ENCODE results near the gene PLCD4. TPM values are rescaled to one million over a fixed set of nuclear protein-coding genes. Genes with fewer than 3 reads are reported as not detected.

PLCD4 gene
- total and polyA plus RNA-seq, 7 donors = 0.64 to 42.4 (median 25.0) TPM; not detected in 2

GRCh38 chr2:218648787-218649100, 41.0 kb downstream of the PLCD4 start:
- Histone ChIP-seq H3K4me3 (no peak overlapping the region), H3K27me3 (no peaks in the 10 kb centered on the region), H3K27ac (no peak overlapping the region), H3K4me1 (no peaks in the 10 kb centered on the region), H3K9me3 (no peaks in the 10 kb centered on the region), H3K36me3 (peaks cover 53 to 97% (median 63%) of the 10 kb centered on the region in 4 donors)
- no peak for DNase-seq
- 91 to 93% methylated on average over 11 of the region's 11 CpGs for WGBS, 2 donors
- intact Hi-C loops (cut with DNase I) = loop anchor here (5.0 to 10.0 kb wide), 2 partner anchors 81 to 354 kb away; partner anchors contain the start of genes CNOT9, TMBIM1 and USP37
- no peak for TF ChIP-seq CTCF (IDR thresholded peaks at IDR 0.05)
- TF ChIP-seq EP300 (IDR thresholded peaks at IDR 0.05) = no peak
- no peak for TF ChIP-seq POLR2AphosphoS5 (IDR thresholded peaks at IDR 0.05)
- TF ChIP-seq POLR2A (IDR thresholded peaks at IDR 0.05) = no peak

- peaks cover 0 to 58% (median 32%) of the 10 kb centered on the region in 4 donors for H3K36me3 ChIP-seq
- no peaks in the 10 kb centered on the region for H3K9me3 ChIP-seq
- H3K4me3 ChIP-seq = no peak overlapping the region
- 97 to 98% methylated on average over 2 of the region's 2 CpGs for WGBS, 2 donors
- no peaks in the 10 kb centered on the region for H3K27me3 ChIP-seq
- intact Hi-C loops (cut with DNase I) = loop anchor here (10.0 kb wide), 1 partner anchor 251 kb away; no protein-coding TSS in a partner anchor
- DNase-seq = no peak
- peaks cover 0 to 22% (median 20%) of the 10 kb centered on the region in 4 donors for H3K4me1 ChIP-seq
- no peak for TF ChIP-seq POLR2A (IDR thresholded peaks at IDR 0.05)
- no peak for TF ChIP-seq CTCF (IDR thresholded peaks at IDR 0.05)
- no peak for TF ChIP-seq POLR2AphosphoS5 (IDR thresholded peaks at IDR 0.05)
- TF ChIP-seq EP300 (IDR thresholded peaks at IDR 0.05) = no peak
- H3K27ac ChIP-seq = no peak overlapping the region
These were observed 48.1 kb downstream of the PLCD4 start for GRCh38 chr2:218655751-218656150.

GRCh38 chr2:218658671-218659257, 51.1 kb downstream of the PLCD4 start:
- 1 to 2% methylated on average over 27 of the region's 27 CpGs for WGBS, 2 donors

GRCh38 chr2:218659258-218659987, 51.7 kb downstream of the PLCD4 start, which contains the start of the genes BCS1L and ZNF142:
TSS of gene BCS1L (plus strand) at chr2:218659683. CDS start at chr2:218660988, 1,305 bp downstream.
TSS of gene ZNF142 (minus strand) at chr2:218659623. CDS start at chr2:218656429, 3,194 bp downstream.
- Histone ChIP-seq H3K27ac (peak within 1 kb of the TSS; percentile 79 to 81 (median 80)), H3K4me3 (peak within 1 kb of the TSS; percentile 78 to 92 (median 84)), H3K4me1 (peaks cover 0 to 22% (median 20%) of the 10 kb centered on the region in 4 donors), H3K36me3 (peaks cover 14 to 54% (median 39%) of the 10 kb centered on the region in 4 donors), H3K27me3 (no peaks in the 10 kb centered on the region), H3K9me3 (no peaks in the 10 kb centered on the region)
- peak; percentile 95 for DNase-seq
- 0 to 1% methylated on average over 49 of the region's 49 CpGs for WGBS, 2 donors
- intact Hi-C loops (cut with DNase I) = loop anchor here (10.0 kb wide), 1 partner anchor 255 kb away; no protein-coding TSS in a partner anchor
- TF ChIP-seq CTCF (IDR thresholded peaks at IDR 0.05) = no peak
- TF ChIP-seq POLR2A (IDR thresholded peaks at IDR 0.05) = peak in 1 of 2 donors; percentile 55
- TF ChIP-seq EP300 (IDR thresholded peaks at IDR 0.05) = no peak
- TF ChIP-seq POLR2AphosphoS5 (IDR thresholded peaks at IDR 0.05) = peak; percentile 51 to 69 (median 61)

More at GRCh38 chr2:218658671-218659257, 51.1 kb downstream of the PLCD4 start:
- peaks cover 0 to 22% (median 20%) of the 10 kb centered on the region in 4 donors for H3K4me1 ChIP-seq
- DNase-seq = no peak
- peak in 1 of 4 experiments; percentile 12 for TF ChIP-seq CTCF (IDR thresholded peaks at IDR 0.05)
- no peak for TF ChIP-seq EP300 (IDR thresholded peaks at IDR 0.05)
- H3K36me3 ChIP-seq = peaks cover 14 to 54% (median 34%) of the 10 kb centered on the region in 4 donors
- intact Hi-C loops (cut with DNase I) = loop anchor here (10.0 kb wide), 1 partner anchor 254 kb away; no protein-coding TSS in a partner anchor
- H3K9me3 ChIP-seq = no peaks in the 10 kb centered on the region
- H3K27me3 ChIP-seq = no peaks in the 10 kb centered on the region
- H3K27ac ChIP-seq = peak overlapping the region; percentile 79 to 81 (median 80)
- peak overlapping the region; percentile 78 to 92 (median 84) for H3K4me3 ChIP-seq
